HFF-Myc (cell line): Measurements from ENCODE around the gene TRIP6.

ENCODE experiments used
- DNase-seq: peaks from one replicate; pipeline ENCODE4 v3.0.0-alpha.2; 2011; ENCODE audit warnings: low read depth; ENCODE audit errors: extremely low read depth
- H3K4me3 ChIP-seq: replicated peaks from 2 replicates; pipeline ENCODE4 v1.5.1; 2011; ENCODE audit warnings: low read depth, mild to moderate bottlenecking, control low read depth, low read length
- CTCF ChIP-seq: IDR thresholded peaks from 2 replicates; pipeline ENCODE4 v1.5.1; 2012; ENCODE audit warnings: mild to moderate bottlenecking, low read depth, low read length, control low read depth; ENCODE audit errors: missing control alignments

The TRIP6 gene

GRCh38 chr7:100891568-100892247, 24.5 kb downstream of the TRIP6 start:
- no peak for DNase-seq
- H3K4me3 ChIP-seq = no peak overlapping the region

GRCh38 chr7:100892364-100893317, 25.5 kb downstream of the TRIP6 start:
- DNase-seq = no peak
- H3K4me3 ChIP-seq = no peak overlapping the region
- TF ChIP-seq CTCF = no peak

More at GRCh38 chr7:100891568-100892247, 24.5 kb downstream of the TRIP6 start:
- TF ChIP-seq CTCF = no peak

- no peak overlapping the region for H3K4me3 ChIP-seq
- DNase-seq = no peak
- no peak for TF ChIP-seq CTCF
Observed at GRCh38 chr7:100893318-100893895, 26.2 kb downstream of the TRIP6 start.

- DNase-seq = no peak
- no peak for TF ChIP-seq CTCF
- H3K4me3 ChIP-seq = no peak overlapping the region
Observed at GRCh38 chr7:100893910-100894721, 26.9 kb downstream of the TRIP6 start.

- H3K4me3 ChIP-seq = peak overlapping the region; percentile 33
- no peak for DNase-seq
- TF ChIP-seq CTCF = peak; percentile 73
Observed at GRCh38 chr7:100894860-100895700, 27.9 kb downstream of the TRIP6 start.

GRCh38 chr7:100895701-100895955, 28.4 kb downstream of the TRIP6 start, which contains the start of gene ACHE:
TSS of gene ACHE (minus strand) at chr7:100895888. CDS start at chr7:100894232, 1,656 bp downstream.
- H3K4me3 ChIP-seq = peak within 1 kb of the TSS; percentile 33
- TF ChIP-seq CTCF = no peak
- no peak for DNase-seq
